Right ventricle myocardium inferior (tissue), 1 donor: Measurements from ENCODE around the gene POM121L2. TPM values are rescaled to one million over a fixed set of nuclear protein-coding genes. Genes with fewer than 3 reads are reported as not detected.
"Not testable (repeated sequence)": the region's sequence is repeated elsewhere in the genome, so short reads cannot be mapped to it uniquely, and the experiment has no call there.

Experiments used
- ATAC-seq: fragments of 200-7000 bp; cut with Tn5 transposase; one replicate; pipeline ENCODE4 v1.9.1; 2020; ENCODE audit warnings: mild to moderate bottlenecking, moderate library complexity
- DNase-seq: peaks from one replicate; pipeline ENCODE4 v3.0.0; 2021; ENCODE audit errors: missing footprints
- intact Hi-C: fragments of 100-400 bp; cut with DNase I; formaldehyde crosslinking; loops from one replicate; pipeline ENCODE4 v1.11.0; 2022
- total RNA-seq: library from RNA; stranded (reverse); fragmentation: NEBNext Ultra II Directional; extraction: Animal tissue kit (Norgen Biotek cat#: 25700); gene quantifications from one replicate; pipeline ENCODE4 v1.2.1, GENCODE V29; 2021
- donor health status: DM: no; HTN: yes; CAD: no; lungs with severe emphysema.

The POM121L2 gene
- total RNA-seq, 1 donor from 2014 or later: not detected

DNA sequence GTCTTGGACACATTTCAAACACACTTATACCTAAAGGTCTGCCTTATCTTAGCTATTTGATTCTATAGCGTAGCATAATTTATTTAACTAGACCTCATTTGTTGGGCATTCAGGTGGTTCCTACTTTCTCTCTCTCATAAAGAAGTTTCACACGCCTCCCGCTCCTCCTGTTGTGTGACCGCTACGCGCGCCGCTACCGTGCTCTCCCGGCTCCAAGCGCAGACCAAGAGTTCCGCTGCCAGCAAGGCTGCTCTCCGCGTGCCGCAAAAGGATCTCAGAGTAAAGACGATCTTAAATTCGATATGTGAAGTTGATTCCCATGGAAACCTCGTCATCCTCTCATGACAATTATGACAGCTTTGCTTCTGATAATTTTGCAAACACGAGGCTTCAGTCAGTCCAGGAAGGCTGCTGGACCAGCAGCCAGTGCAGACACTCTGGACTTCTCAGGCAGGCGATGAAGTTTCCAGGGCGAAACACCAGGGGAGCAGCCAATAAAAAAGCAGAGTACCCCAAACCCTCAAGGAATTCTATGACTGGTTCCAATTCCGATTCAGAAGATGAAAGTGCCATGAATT lies 44.1 kb downstream of the POM121L2 start:
- ATAC-seq (no peak), DNase-seq (no peak)
- intact Hi-C loops: no loop called here

DNA sequence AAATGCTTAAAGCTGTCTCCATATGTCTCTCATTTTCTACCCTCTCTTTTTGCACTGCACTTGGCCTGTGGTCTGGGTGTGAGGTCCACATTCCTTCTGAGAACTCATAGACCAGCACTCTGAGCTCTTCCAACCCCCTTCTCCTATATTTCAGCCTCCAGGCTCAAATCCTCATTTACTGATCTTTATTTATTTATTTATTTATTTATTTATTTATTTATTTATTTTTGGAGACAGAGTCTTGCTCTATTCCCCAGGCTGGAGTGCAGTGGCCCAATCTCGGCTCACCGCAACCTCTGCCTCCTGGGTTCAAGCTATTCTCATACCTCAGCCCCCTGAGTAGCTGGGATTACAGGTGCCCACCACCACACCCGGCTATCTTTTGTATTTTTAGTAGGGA lies 45.1 kb downstream of the POM121L2 start:
- ATAC-seq, intact Hi-C loops, DNase-seq: not testable (repeated sequence)

DNA sequence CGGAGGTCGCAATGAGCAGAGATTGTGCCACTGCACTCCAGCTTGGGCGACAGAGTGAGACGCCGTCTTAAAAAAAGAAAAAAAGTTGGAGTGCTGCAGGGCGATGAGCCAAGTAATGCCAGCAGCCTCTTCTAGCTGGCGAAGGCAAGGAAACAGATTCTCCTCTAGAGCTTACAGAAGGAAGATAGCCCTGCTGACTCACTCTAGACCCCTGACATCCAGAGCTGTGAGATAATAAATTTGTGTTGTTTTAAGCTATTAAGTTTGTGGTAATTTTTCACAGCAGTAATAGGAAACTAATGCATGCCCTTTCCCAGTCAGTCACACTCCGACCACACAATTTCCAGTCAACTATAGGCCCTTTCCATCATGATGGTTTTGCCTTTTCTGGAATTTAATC lies 48.2 kb downstream of the POM121L2 start:
- DNase-seq: no peak
- intact Hi-C loops: no loop called here
- ATAC-seq: no peak

DNA sequence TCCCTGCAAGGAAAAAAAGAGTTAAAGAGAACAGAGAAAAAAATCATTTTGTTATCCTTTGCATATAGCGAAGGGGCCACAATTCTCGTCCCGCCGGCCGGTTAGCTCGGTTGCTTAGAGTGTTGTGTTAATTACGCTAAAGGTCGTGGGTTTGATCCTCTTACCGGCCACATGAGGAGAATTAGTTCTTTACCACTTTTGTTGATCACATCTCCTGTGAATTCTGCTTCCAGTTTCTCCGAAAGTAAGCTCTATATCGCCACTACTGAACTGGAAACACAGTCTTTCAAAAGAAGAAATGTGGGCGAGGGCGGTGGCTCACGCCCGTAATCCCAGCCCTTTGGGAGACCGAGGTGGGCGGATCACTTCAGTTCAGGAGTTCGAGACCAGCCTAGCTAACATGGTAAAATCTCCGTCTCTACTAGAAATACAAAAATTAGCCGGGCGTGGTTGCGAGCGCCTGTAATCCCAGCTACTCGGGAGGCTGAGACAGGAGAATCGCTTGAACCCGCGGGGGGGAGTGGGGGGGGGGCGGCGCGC lies 51.2 kb downstream of the POM121L2 start:
- intact Hi-C loops: no loop called here
- no peak for DNase-seq
- ATAC-seq: no peak

- intact Hi-C loops: no loop called here
- no peak for DNase-seq
- no peak for ATAC-seq
Observed at GRCh38 chr6:27260369-27260768, 51.7 kb downstream of the POM121L2 start.

Other genes starting within 250 kb of the POM121L2 start
- gene PRSS16, start 64.6 kb downstream of the POM121L2 start, total RNA-seq: 0.16 TPM
- 0.89 TPM for gene ZNF391, start 76.5 kb upstream of the POM121L2 start, total RNA-seq
- gene ZNF184, start 160.8 kb upstream of the POM121L2 start, total RNA-seq: 4.2 TPM